IMR-90 (cell line): Measurements from ENCODE around the gene IQSEC1. TPM values are rescaled to one million over a fixed set of nuclear protein-coding genes. Genes with fewer than 3 reads are reported as not detected.
"Not testable (repeated sequence)": the region's sequence is repeated elsewhere in the genome, so short reads cannot be mapped to it uniquely, and the experiment has no call there.

Experiments
- ATAC-seq: fragments of 200-7000 bp; cut with Tn5 transposase; 2 replicates; pipeline ENCODE4 v1.9.1; 2020; ENCODE audit warnings: low read depth, mild to moderate bottlenecking, moderate library complexity
- BruUV-seq: library from RNA; stranded (reverse); fragments of 400-500 nt; replicated peaks from 2 replicates; lab custom pipeline; 2021; lab: Mats Ljungman, UMichigan
- CTCF ChIA-PET: fragments of 300-600 bp; formaldehyde crosslinking; extraction: SDS; loops from one replicate; lab custom pipeline; 2021; ENCODE audit warnings: antibody characterized with exemption; lab: Yijun Ruan, JAX
- POLR2A ChIA-PET: fragments of 300-600 bp; sonication (Branson Sonifier 250); formaldehyde crosslinking; loops from one replicate; lab custom pipeline; 2022; ENCODE audit warnings: antibody characterized with exemption; ENCODE audit not compliant: unreplicated experiment; lab: Charles Lee
- DNase-seq: peaks from one replicate; pipeline ENCODE4 v3.0.0; 2013
- H2AFZ ChIP-seq: replicated peaks from 2 replicates; pipeline ENCODE3; 2013; ENCODE audit warnings: low read length, mild to moderate bottlenecking; ENCODE audit not compliant: poor library complexity
- H2AK5ac ChIP-seq: 2 replicates; pipeline ENCODE4 v1.6.1; 2013; ENCODE audit warnings: low read depth, low read length, inconsistent platforms
- H2AK9ac ChIP-seq: replicated peaks from 2 replicates; pipeline ENCODE3; 2013; ENCODE audit warnings: mild to moderate bottlenecking, low read depth, low read length, moderate library complexity; ENCODE audit not compliant: poor library complexity
- H2BK120ac ChIP-seq: 2 replicates; pipeline ENCODE4 v1.6.1; 2013; ENCODE audit warnings: low read depth, low read length, inconsistent platforms
- H2BK15ac ChIP-seq: 3 replicates; pipeline ENCODE4 v1.6.1; 2013; ENCODE audit warnings: low read depth, low read length, inconsistent platforms
- H2BK20ac ChIP-seq: 2 replicates; pipeline ENCODE4 v1.6.1; 2013; ENCODE audit warnings: low read depth, mild to moderate bottlenecking, inconsistent platforms, low read length, moderate library complexity
- H2BK5ac ChIP-seq: 2 replicates; pipeline ENCODE4 v1.6.1; 2013; ENCODE audit warnings: mild to moderate bottlenecking, low read depth, low read length, inconsistent platforms; ENCODE audit not compliant: poor library complexity, severe bottlenecking
- H3K14ac ChIP-seq: replicated peaks from 2 replicates; pipeline ENCODE4 v1.6.1; 2013; ENCODE audit warnings: low read depth, low read length, inconsistent platforms
- H3K18ac ChIP-seq: 2 replicates; pipeline ENCODE4 v1.6.1; 2013; ENCODE audit warnings: low read depth, low read length, control low read depth
- H3K23ac ChIP-seq: 2 replicates; pipeline ENCODE4 v1.6.1; 2013; ENCODE audit warnings: low read depth, low read length, inconsistent platforms
- H3K27ac ChIP-seq: 2 replicates; pipeline ENCODE4 v1.5.1; 2013; ENCODE audit warnings: mild to moderate bottlenecking, control low read depth, low read length; ENCODE audit not compliant: insufficient read depth
- H3K27me3 ChIP-seq: 2 replicates; pipeline ENCODE4 v1.6.1; 2013; ENCODE audit warnings: low read length; ENCODE audit not compliant: control insufficient read depth, insufficient read depth
- H3K36me3 ChIP-seq: 2 replicates; pipeline ENCODE4 v1.6.1; 2013; ENCODE audit warnings: low read length, mixed read lengths; ENCODE audit not compliant: control insufficient read depth, insufficient read depth
- H3K4ac ChIP-seq: 2 replicates; pipeline ENCODE4 v1.6.1; 2013; ENCODE audit warnings: low read depth, low read length, inconsistent platforms
- H3K4me1 ChIP-seq: 2 replicates; pipeline ENCODE4 v1.6.1; 2013; ENCODE audit warnings: low read length, mixed read lengths; ENCODE audit not compliant: control insufficient read depth, insufficient read depth
- H3K4me2 ChIP-seq: 2 replicates; pipeline ENCODE4 v1.6.1; 2013; ENCODE audit warnings: low read depth, mild to moderate bottlenecking, control low read depth, low read length, moderate library complexity
- H3K4me3 ChIP-seq: 2 replicates; pipeline ENCODE4 v1.5.1; 2013; ENCODE audit warnings: low read depth, mild to moderate bottlenecking, control low read depth, low read length, moderate library complexity; ENCODE audit not compliant: insufficient read depth
- H3K56ac ChIP-seq: 2 replicates; pipeline ENCODE4 v1.6.1; 2013; ENCODE audit warnings: low read length, inconsistent platforms; ENCODE audit not compliant: insufficient read depth; ENCODE audit errors: extremely low read depth
- H3K79me1 ChIP-seq, 2 experiments: 2 replicates each; pipeline ENCODE4 v1.6.1; 2013; ENCODE audit warnings: low read length in 2 of 2, inconsistent platforms in 1 of 2, low read depth in 1 of 2
- H3K9ac ChIP-seq: 2 replicates; pipeline ENCODE4 v1.6.1; 2013; ENCODE audit warnings: low read depth, low read length, control low read depth
- H3K9me1 ChIP-seq: 2 replicates; pipeline ENCODE4 v1.6.1; 2013; ENCODE audit warnings: low read length, inconsistent platforms; ENCODE audit not compliant: insufficient read depth
- H3K9me3 ChIP-seq: 2 replicates; pipeline ENCODE4 v1.6.1; 2013; ENCODE audit warnings: low read length; ENCODE audit not compliant: control insufficient read depth, insufficient read depth
- H4K20me1 ChIP-seq: 2 replicates; pipeline ENCODE4 v1.6.1; 2013; ENCODE audit warnings: low read length, inconsistent platforms; ENCODE audit not compliant: insufficient read depth
- H4K5ac ChIP-seq: 2 replicates; pipeline ENCODE4 v1.6.1; 2013; ENCODE audit warnings: mild to moderate bottlenecking, low read depth, low read length, control low read depth
- H4K8ac ChIP-seq, 2 experiments: 2 replicates each; pipeline ENCODE4 v1.6.1; 2013; ENCODE audit warnings: low read depth in 2 of 2, low read length in 2 of 2, control low read depth in 1 of 2, inconsistent platforms in 1 of 2
- H4K91ac ChIP-seq: 2 replicates; pipeline ENCODE4 v1.6.1; 2013; ENCODE audit warnings: low read depth, low read length, inconsistent platforms; ENCODE audit not compliant: insufficient read depth
- WGBS, 2 experiments: methylation state at CpG; one replicate each; pipeline versions ENCODE4 v1.1.5 to v1.1.7; 2013; ENCODE audit warnings: missing lambda C conversion rate in 2 of 2; ENCODE audit not compliant: insufficient read length in 1 of 2; ENCODE audit errors: extremely low coverage in 2 of 2; 5-methylcytosine and 5-hydroxymethylcytosine counted together
- dilution Hi-C: fragments of 300-500 bp; cut with HindIII; formaldehyde crosslinking; loops from one replicate; pipeline ENCODE4 v1.14.3; 2018; ENCODE audit warnings: low sequenced_read_pairs; ENCODE audit not compliant: unreplicated experiment
- in situ Hi-C: fragments of 300-500 bp; cut with MboI; formaldehyde crosslinking; loops from 3 replicates; pipeline ENCODE4 v1.14.3; 2019; ENCODE audit warnings: low sequenced_read_pairs, inconsistent platforms, mixed read lengths
- intact Hi-C: fragments of 100-400 bp; cut with micrococcal nuclease; formaldehyde crosslinking; loops from 2 replicates; pipeline ENCODE4 v1.10.0; 2022
- polyA plus RNA-seq, 3 experiments: library from polyadenylated mRNA; depleted of rRNA; stranded (reverse); fragments of >200 nt; gene quantifications; 2 replicates each; pipeline ENCODE4 v1.2.3, GENCODE V29; 2012; ENCODE audit warnings: low replicate concordance in 1 of 3
- total RNA-seq: library from RNA; depleted of rRNA; stranded (reverse); fragments of >200 nt; gene quantifications from 2 replicates; pipeline ENCODE4 v1.2.3, GENCODE V29; 2012

Gene IQSEC1
- total and polyA plus RNA-seq, 2 of the 4 experiments (the other 2 are of a cell fraction) = 5.9 to 11.9 TPM

- H2BK15ac ChIP-seq, H4K91ac ChIP-seq, H2AK9ac ChIP-seq, H4K8ac ChIP-seq, H2AFZ ChIP-seq, H2BK5ac ChIP-seq, H3K4ac ChIP-seq, H3K27ac ChIP-seq, H3K9me1 ChIP-seq, H2AK5ac ChIP-seq, H3K9ac ChIP-seq, DNase-seq, ATAC-seq, H2BK20ac ChIP-seq, H2BK120ac ChIP-seq, H3K79me1 ChIP-seq, H4K20me1 ChIP-seq, H3K56ac ChIP-seq, H3K18ac ChIP-seq, dilution Hi-C loops, H3K9me3 ChIP-seq, H3K14ac ChIP-seq, CTCF ChIA-PET, H3K4me3 ChIP-seq, BruUV-seq, H3K4me1 ChIP-seq, intact Hi-C loops, H4K5ac ChIP-seq, POLR2A ChIA-PET, H3K36me3 ChIP-seq, H3K4me2 ChIP-seq, H3K23ac ChIP-seq: not testable (repeated sequence)
- WGBS, 2 experiments = 90% methylated on average over 4 of the region's 12 CpGs; no CpG with 5 or more reads in 1 of the 2 experiments
- H3K27me3 ChIP-seq = peaks cover 32% of the 10 kb centered on the region
- in situ Hi-C loops = loop anchor here (25.0 kb wide), 1 partner anchor 745 kb away; no protein-coding TSS in a partner anchor
Measured at GRCh38 chr3:12881858-12882257, 191.4 kb downstream of the IQSEC1 start.
